Measurements from ENCODE around the gene VAV3.

- TF ChIP-seq TCF7L2 (IDR thresholded peaks at IDR 0.05; ENCODE audit: low read depth, low read length): no peak
- TF ChIP-seq CTCF (IDR thresholded peaks at IDR 0.05 in 2 of 3, conservative IDR thresholded peaks at IDR 0.05 in 1 of 3; ENCODE audit: insufficient read depth in 2 of 3, low read depth in 1 of 3, low read length in 3 of 3): no peak
- no peak for TF ChIP-seq NR1H2 (CRISPR knock-in tag; IDR thresholded peaks at IDR 0.05)
- no peak for TF ChIP-seq POLR2A (conservative IDR thresholded peaks at IDR 0.05)
- TF ChIP-seq SNAPC5 (CRISPR knock-in tag; IDR thresholded peaks at IDR 0.05): no peak
- TF ChIP-seq RCOR1 (IDR thresholded peaks at IDR 0.05; ENCODE audit: borderline replicate concordance in 1 of 2, low read depth in 2 of 2, low read length in 2 of 2): no peak
Measured at GRCh38 chr1:107919953-107920352, 45.0 kb downstream of the VAV3 start.
